ENCODE data around the gene COPZ2. TPM values are rescaled to one million over a fixed set of nuclear protein-coding genes. Genes with fewer than 3 reads are reported as not detected.
A peak's percentile ranks its signal among the peaks of the same experiment; 100 is the strongest.
"Not testable (repeated sequence)": the region's sequence is repeated elsewhere in the genome, so short reads cannot be mapped to it uniquely, and the experiment has no call there.

The COPZ2 gene
- total RNA-seq = 45.8 and 57.6 TPM in 2 replicates
- polyA plus RNA-seq (2012) = 298 TPM

- peak; percentile 77 for DNase-seq (ENCODE audit: low read depth)
Measured at GRCh38 chr17:48037036-48037837, at the start of gene COPZ2. Gene COPZ2 (minus strand): TSS chr17:48037797. CDS start chr17:48037777, 20 bp downstream.

GRCh38 chr17:48084932-48085331, 47.3 kb upstream of the COPZ2 start:
- no peak for DNase-seq (ENCODE audit: low read depth)

- no peak for DNase-seq (ENCODE audit: low read depth)
Measured at GRCh38 chr17:48081858-48082257, 44.3 kb upstream of the COPZ2 start.

- not testable (repeated sequence) for DNase-seq (ENCODE audit: low read depth)
Measured at GRCh38 chr17:48077152-48077551, 39.6 kb upstream of the COPZ2 start.

- peak; percentile 87 for DNase-seq (ENCODE audit: low read depth)
Measured at GRCh38 chr17:48074322-48075081, 36.9 kb upstream of the COPZ2 start.

- not testable (repeated sequence) for DNase-seq (ENCODE audit: low read depth)
Measured at GRCh38 chr17:48073566-48074094, 36.0 kb upstream of the COPZ2 start.

- DNase-seq (ENCODE audit: low read depth) = not testable (repeated sequence)
Measured at GRCh38 chr17:48072811-48073210, 35.2 kb upstream of the COPZ2 start.

GRCh38 chr17:48071654-48072053, 34.1 kb upstream of the COPZ2 start:
- no peak for DNase-seq (ENCODE audit: low read depth)

- no peak for DNase-seq (ENCODE audit: low read depth)
Measured at GRCh38 chr17:48070195-48070594, 32.6 kb upstream of the COPZ2 start.

- DNase-seq (ENCODE audit: low read depth) = no peak
Measured at GRCh38 chr17:48068491-48068961, 30.9 kb upstream of the COPZ2 start.

GRCh38 chr17:48067808-48068207, 30.2 kb upstream of the COPZ2 start:
- not testable (repeated sequence) for DNase-seq (ENCODE audit: low read depth)

- DNase-seq (ENCODE audit: low read depth) = no peak
Measured at GRCh38 chr17:48067245-48067644, 29.6 kb upstream of the COPZ2 start.

GRCh38 chr17:48066656-48067055, 29.1 kb upstream of the COPZ2 start:
- no peak for DNase-seq (ENCODE audit: low read depth)

GRCh38 chr17:48066192-48066591, 28.6 kb upstream of the COPZ2 start:
- DNase-seq (ENCODE audit: low read depth) = no peak

GRCh38 chr17:48064638-48065037, 27.0 kb upstream of the COPZ2 start:
- peak; percentile 58 for DNase-seq (ENCODE audit: low read depth)

- DNase-seq (ENCODE audit: low read depth) = no peak
Measured at GRCh38 chr17:48062273-48062672, 24.7 kb upstream of the COPZ2 start.

GRCh38 chr17:48060249-48060648, 22.7 kb upstream of the COPZ2 start:
- no peak for DNase-seq (ENCODE audit: low read depth)

GRCh38 chr17:48059125-48059668, 21.6 kb upstream of the COPZ2 start:
- no peak for DNase-seq (ENCODE audit: low read depth)

GRCh38 chr17:48058393-48059124, 21.0 kb upstream of the COPZ2 start:
- DNase-seq (ENCODE audit: low read depth) = no peak

- DNase-seq (ENCODE audit: low read depth) = no peak
Measured at GRCh38 chr17:48057626-48058025, 20.0 kb upstream of the COPZ2 start.

- DNase-seq (ENCODE audit: low read depth) = no peak
Measured at GRCh38 chr17:48056879-48057278, 19.3 kb upstream of the COPZ2 start.
